DMS114 treated with DMSO at 0.1 percent for 48 hours (cell line): ENCODE data around the gene CRYZ.
A peak's percentile ranks its signal among the peaks of the same experiment; 100 is the strongest.
"Not testable (repeated sequence)": the region's sequence is repeated elsewhere in the genome, so short reads cannot be mapped to it uniquely, and the experiment has no call there.

ENCODE experiments used
- DNase-seq: peaks from one replicate; lab custom pipeline; 2025; ENCODE audit not compliant: unreplicated experiment; lab: John Stamatoyannopoulos, UW

CRYZ gene, protein sequence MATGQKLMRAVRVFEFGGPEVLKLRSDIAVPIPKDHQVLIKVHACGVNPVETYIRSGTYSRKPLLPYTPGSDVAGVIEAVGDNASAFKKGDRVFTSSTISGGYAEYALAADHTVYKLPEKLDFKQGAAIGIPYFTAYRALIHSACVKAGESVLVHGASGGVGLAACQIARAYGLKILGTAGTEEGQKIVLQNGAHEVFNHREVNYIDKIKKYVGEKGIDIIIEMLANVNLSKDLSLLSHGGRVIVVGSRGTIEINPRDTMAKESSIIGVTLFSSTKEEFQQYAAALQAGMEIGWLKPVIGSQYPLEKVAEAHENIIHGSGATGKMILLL

DNA sequence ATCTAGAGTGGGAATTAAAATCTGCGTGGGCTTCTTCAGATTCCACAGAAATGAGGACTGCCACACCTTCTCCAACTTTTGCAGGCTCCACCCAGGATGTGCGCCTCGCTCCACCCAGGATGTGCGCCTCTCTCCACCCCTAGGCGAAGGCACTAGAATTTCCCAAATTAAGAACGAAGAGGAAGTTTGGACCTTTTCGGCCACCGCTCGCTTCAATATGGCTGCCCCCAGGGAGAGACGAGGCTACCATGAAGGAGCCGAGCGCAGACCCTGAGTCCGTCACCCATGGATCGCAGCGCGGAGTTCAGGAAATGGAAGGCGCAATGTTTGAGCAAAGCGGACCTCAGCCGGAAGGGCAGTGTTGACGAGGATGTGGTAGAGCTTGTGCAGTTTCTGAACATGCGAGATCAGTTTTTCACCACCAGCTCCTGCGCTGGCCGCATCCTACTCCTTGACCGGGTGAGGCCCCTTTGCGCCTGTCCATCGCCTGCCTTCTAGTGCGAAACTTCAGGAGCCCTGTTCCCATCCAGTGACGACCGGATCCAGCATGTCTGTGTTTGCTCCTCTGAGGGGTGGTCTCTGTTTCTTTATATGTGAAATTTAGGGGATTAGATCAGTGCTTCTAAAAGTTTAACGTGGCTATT lies at the start of gene CRYZ, which contains the start of gene TYW3:
CRYZ (minus strand) TSS at position 91 of the 644 bp plus-strand sequence. CDS start 8,229 bp downstream, outside the sequence.
TYW3 (plus strand) TSS at position 193 of the 644 bp plus-strand sequence; CDS start at position 286, 93 bp downstream.
- peak; percentile 91 for DNase-seq

DNA sequence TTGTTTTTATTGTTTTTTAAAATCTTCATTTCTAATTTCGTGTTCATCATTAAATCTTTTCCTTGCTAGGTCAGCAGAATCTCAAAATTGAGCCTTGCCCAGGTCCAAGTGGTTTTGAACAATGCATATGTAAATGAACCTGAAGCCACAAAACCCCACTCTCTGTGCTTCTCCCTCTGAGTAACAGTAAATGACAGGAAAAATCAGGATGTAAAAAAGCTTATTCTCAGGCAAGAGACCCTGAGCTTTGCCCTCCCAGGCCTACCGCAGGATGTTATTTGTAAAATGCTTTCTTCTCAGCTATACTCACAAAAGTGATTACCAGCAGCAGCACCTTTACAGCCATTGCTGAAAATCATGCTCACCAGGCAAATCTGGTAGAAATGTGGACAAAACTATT lies 47.7 kb upstream of the CRYZ start:
- no peak for DNase-seq

DNA sequence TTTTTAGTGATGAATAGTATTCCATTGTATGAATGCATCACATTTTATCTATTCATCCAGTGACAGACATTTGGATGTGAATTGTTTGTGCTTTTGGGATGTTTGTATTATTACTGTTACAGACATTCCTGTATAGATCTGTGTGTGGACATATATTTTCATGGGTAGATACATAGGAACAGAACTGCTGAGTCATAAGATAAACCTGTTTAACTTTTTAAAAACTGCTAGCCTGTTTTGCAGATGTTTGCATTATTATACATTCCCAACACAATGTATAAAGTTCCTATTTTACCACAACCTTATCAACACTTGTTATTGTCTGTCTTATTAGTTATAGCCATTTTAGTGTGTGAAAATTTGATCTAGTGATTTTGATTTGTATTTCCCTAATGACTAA lies 46.9 kb upstream of the CRYZ start:
- DNase-seq = no peak

DNA sequence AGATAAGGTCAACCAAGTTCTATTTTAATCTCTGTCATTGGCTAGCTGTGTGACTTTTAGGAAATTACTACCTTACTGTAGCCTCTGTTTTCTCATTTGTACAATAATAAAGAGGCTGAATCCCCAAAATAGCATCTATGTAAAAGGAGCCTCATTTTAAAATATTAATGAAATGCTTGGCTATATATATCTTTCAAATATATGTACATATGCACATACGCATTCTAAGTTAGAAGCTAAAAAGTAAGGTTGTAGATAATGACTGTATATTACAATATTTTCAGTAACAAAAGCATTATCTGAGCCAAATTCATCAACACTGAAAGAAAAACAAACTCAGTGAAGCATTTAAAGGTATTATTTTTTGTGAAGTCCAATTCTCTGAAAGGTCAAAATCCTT lies 44.7 kb upstream of the CRYZ start:
- no peak for DNase-seq

DNA sequence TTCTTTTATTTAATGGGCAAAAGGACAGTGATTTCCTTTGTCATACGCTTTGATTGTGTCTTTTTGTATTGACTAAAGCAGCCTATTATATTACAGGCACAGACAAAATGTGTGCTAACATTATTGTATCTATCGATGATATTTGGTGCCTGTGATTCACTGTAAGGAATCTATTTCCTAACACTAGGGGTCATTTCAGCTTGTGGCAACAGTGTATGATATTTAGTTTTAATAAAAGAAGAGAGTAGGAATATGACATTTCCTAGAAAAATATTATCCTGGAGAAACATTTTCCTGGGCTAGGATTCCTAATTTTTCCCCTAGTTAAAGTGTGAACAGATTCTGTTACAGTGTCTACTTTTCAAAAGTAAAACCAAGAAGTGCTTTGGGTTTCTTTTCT lies 42.9 kb upstream of the CRYZ start:
- DNase-seq = no peak

DNA sequence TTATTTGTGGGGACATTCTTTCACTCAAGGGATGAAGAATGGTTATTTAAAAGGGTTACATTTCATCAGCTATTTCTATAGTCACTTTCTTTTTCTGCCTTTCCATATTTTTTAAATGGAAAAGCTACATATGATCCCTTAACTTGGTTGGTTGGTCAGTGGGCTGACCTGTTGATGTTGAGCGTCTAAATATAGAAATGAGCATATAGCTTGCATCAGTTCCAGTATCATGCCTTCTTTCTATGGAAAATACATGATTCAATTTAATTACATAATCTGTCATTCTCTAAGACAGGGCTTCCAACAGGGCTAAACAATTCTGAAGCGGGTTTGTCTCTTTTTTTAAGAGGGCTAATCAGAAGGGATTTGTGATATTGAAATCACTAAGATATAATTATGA lies 40.7 kb upstream of the CRYZ start:
- DNase-seq = no peak

DNA sequence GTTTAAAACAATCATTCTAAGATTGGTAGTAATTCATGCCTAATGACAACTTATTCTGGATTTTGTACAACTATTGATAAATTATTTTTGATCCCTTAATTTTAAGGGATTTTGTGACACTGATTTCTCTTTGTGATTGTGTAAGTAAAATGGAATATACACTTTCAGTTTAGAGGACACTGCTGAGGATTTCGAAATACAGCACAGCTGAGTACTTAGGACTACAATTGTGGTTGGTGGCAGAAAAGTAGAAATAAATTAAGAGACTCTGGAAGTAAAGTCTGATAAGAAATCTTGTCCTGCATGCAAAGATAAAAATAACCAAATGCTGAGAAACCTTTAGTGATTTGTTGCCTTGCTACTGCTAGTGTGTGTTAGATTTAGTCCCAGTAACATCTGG lies 40.1 kb upstream of the CRYZ start:
- DNase-seq = no peak

DNA sequence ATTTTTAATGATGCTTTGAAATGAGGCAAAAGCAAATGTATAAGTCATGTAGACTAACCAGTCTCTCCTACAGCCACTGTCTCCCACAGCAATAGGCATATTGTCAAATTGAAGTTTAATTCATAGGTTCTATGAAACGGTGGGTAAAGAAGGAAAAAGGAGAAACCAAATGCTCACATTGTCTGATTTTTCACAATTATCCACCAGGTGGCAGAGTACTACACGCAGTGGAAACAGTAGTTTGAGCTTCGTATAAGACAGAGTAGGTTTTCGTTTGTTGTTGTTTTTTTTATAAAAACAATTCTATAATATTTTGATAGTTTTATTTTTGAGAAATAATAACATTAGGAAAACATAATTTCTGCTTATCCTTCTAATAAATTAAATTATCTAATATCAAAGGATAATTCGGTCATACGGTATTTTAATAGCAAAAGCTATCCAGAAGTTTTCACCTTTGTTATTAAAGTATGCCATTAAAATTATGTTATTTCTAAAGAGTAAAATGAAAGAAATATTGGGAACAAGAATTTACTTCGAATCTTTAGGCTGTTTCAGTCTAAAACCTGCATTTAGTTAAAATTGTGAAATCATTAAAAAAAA lies 39.2 kb upstream of the CRYZ start:
- DNase-seq = peak; percentile 71

DNA sequence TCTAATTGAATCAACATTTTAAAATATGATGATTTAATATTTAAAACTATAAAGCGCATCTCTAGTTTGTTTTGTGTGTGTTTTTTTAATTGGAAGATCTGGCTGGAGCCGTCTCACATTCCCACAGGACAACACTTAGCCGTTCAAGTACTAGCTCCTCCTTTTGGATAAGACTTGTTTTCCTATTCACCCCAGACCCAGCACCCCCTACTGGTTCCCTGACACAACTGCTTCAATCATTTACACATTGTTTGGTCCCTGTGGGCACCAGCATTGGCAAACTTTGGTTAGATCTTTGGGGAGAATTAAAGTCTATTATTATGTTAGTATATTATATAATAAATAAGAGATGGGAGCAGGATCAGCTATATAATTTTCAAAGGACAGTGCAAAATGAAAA lies 34.6 kb upstream of the CRYZ start:
- no peak for DNase-seq

DNA sequence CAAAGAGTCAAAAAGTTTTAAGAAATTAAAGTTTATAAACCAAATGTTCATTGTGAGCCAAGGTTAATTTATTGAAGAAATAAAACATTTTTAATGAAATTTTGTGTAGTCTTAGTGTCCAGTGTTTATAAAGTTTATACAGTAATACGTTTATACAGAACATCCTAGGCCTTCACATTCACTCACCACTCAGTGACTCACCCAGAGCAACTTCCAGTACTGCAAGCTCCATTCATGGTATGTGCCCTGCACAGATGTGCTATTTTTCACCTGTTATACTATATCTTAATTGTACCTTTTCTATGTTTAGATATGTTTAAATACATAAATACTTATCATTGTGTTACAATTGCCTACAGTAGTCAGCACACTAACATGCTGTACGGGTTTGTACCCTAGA lies 33.7 kb upstream of the CRYZ start:
- no peak for DNase-seq

DNA sequence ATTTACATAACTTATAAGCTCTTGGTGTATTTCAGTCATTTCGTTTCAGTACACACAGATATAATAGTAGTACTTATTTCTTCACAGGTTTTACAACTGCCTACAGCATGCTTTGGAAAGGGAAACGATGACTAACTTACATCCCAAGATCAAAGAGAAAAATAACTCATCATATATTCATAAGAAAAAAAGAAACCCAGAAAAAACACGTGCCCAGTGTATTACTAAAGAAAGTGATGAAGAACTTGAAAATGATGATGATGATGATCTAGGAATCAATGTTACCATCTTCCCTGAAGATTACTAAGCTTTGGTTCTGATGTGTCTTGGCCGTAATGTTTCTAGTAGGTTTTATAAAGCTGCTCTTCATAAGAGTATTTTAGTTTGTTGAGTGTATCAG lies 31.0 kb upstream of the CRYZ start:
- DNase-seq = no peak

DNA sequence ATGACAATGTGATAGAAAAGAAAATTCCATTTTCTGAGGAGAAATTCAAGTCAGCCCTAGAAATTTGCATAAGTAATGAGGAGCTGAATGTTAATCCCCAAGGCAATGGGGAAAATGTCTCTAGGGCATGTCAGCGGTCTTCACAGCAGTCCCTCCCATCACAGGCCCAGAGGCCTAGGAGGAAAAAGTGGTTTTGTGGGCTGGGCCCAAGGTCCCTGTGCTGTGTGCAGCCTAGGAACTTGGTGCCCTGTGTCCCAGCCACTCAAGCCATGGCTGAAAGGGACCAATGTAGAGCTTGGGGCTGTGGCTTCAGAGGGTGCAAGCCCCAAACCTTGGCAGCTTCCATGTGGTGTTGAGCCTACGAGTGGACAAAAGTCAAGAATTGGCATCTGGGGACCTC lies 23.8 kb upstream of the CRYZ start:
- DNase-seq = not testable (repeated sequence)

DNA sequence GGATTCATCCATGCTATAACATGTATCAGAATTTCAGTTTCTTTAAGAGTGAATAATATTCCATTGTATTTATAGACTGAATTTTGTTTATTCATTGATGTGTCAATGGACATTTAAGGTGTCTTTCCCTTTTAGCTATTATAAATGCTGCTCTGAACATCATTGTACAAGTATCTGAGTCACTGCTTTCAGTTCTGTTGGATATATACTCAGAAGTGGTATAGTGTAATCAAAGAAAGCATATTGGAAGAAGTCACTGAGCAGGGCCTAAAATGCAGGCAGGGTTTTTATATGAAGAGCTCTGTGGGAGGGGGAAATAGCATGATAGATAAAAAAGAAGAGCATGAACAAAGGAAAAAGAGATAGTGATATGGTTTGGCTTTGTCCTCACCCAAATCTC lies 22.6 kb upstream of the CRYZ start:
- DNase-seq = no peak

DNA sequence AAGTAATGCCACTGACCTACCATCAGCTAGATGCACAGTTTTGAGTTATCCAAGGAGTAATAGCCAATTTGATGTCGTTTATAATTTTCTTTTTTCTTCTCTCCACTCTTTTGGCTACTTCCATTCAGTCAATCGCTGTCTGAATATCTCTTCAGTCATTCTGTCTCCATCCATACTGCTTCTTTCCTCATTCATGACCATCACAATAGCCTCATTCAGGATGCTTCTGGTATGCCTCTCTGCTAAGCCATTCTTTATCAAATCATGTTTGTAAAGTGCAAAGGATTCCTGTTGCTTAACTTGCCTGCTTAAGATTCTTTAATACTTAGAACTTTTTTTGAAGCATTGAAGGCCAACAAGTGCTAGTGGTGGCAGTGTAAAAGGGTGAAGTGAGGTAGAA lies 20.3 kb upstream of the CRYZ start:
- no peak for DNase-seq

DNA sequence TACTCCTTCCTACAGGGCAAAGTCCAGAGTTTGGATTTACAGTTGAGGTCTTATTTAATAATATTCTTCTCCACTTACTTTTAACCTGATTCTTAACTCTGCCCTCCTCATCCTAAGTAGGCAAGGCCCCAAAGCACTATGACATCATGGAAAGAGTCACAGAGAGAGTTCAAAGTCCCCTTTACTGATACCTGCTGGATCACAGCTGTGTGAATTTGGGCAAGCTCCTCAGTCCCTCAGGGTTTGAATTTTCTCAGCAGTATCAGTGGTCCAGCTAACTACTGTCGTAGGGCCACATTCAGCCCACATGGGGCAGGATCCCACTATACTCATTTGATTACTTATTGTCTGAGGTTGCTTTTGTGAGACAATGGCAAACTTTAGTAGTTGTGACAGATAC lies 16.1 kb upstream of the CRYZ start:
- DNase-seq = no peak

DNA sequence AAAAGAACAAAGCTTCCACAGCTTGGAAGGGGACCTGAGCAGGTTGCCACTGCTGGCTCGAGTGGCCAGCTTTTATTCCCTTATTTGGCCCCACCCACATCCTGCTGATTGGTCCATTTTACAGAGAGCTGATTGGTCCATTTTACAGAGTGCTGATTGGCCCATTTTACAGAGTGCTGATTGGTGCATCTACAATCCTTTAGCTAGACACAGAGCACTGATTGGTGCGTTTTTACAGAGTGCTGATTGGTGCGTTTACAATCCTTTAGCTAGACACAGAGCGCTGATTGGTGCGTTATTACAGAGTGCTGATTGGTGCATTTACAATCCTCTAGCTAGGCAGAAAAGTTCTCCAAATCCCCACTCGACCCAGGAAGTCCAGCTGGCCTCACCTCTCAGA lies 12.4 kb upstream of the CRYZ start:
- not testable (repeated sequence) for DNase-seq

DNA sequence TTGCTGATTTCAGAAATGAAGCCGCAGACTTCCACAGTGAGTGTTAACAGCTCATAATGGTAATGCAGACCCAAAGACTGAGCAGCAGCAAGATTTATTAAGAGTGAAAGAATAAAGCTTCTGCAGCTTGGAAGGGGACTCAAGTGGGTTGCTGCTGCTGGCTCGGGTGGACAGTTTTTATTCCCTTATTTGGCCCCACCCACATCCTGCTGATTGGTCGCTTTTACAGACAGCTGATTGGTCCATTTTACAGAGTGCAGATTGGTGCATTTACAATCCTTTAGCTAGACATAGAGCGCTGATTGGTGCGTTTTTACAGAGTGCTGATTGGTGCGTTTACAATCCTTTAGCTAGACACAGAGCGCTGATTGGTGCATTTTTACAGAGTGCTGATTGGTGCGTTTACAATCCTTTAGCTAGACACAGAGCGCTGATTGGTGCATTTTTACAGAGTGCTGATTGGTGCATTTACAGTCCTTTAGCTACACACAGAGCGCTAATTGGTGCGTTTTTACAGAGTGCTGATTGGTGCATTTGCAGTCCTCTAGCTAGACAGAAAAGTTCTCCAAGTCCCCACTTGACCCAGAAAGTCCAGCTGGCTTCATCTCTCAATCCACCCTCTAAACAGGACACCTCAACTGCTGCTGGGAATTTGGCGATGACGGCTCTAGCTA lies 7.6 kb upstream of the CRYZ start:
- not testable (repeated sequence) for DNase-seq

DNA sequence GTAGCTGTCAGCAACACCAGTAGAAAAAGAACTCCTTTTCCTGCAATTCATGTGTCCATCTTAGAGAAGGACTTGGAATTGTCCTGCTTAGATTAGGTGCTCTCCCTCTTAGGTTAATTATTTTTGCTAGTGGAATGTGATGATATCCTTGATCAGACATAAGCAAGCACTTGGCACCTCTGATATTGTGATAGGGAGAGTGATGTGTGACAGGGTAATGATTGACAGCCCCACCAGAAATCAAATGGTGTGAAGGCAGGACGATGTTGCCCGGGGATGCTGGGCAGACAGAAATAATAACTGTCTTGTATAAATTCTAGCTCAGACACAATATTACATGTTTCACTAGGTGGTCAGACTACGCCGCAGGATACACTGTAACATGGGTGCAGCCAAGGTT lies 4.5 kb upstream of the CRYZ start:
- DNase-seq = no peak

DNA sequence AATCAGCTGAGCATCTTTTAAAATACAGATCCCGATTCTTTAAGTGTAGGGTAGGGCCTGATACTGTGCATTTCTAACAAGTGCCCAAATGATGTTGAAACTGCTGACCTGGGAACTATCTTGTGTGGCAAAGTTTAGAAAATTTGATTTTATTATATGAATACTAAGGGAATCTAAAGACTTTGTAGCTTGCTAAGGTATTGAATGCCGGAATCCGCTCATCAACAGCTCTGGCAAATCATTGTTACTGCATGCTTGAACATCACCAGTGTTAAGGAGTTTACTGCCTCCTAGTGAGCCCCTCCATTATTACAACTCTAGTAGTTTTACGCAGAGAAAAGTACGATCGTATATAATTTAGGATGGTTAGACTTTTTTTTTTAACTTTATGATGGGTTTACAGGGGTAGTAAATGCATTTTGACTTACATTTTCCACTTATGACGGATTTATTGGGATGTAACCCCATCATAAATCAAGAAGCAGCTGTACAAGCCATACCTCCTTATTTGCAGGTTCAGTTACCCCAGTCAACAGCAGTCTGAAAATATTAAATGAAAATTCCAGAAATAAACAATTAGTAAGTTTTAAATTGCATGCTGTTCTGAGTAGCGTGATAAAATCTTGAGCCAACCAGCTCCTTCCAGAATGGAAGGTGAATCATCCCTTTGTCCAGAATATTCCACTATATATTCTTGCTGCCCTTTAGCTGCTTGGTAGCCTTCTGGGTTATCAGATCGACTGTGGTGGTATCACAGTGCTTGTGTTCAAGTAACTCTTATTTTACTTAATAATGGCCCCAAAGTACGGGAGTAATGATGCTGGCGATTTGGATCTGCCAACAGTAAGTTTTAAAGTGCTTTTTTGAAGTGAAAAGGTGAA lies 994 bp upstream of the CRYZ start:
- peak; percentile 71 for DNase-seq

DNA sequence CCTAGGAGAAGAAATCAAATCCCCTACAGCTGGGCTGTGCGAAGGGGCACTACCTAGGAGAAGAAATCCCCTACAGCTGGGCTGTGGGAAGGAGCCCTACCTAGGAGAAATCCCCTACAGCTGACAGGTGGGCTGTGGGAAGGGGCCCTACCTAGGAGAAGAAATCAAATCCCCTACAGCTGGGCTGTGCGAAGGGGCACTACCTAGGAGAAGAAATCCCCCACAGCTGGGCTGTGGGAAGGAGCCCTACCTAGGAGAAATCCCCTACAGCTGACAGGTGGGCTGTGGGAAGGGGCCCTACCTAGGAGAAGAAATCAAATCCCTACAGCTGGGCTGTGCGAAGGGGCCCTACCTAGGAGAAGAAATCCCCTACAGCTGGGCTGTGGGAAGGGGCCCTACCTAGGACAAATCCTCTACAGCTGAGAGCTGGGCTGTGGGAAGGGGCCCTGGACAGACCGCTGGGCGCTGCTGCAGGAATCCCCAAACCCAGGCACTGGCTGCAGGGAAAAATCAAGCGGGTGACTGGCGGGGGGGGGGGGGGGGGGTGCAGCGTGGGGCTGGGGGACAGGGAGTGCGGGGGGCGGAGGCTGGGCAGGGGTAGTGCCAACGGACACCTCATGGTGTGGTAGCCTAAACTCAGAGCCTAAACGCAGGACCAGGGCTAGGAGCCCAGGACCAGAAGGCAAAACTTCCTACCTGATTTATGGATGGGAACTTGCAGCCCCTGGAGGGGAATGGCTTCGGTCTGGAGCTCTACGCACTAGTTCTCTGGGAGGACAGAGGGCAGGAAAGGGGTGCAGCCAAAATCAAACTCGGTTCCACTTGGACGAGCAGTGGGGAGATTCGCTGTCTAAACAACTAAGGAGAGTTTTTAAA lies 541 bp downstream of the CRYZ start:
- DNase-seq = not testable (repeated sequence)
